ENCODE data around the gene MAGI1.

MAGI1 gene

DNA sequence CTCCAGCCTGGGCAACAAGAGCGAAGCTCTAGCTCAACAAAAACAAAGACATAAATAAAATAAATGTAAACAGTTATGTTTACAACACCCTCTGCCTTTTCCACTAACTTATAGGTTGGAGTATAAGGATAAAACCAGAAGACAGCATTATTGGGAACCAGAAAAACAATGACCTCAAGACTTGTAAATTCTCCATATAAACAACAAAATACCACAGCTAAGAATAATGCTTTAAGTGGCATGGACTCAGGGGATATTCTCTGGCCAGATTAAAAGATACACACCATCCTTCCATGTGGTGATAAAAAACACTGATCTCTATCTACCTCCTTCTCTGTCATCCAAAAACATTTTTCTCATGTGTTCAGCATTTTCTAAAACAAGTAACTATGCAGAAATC, 500.6 kb downstream of the MAGI1 start:
- H3K27ac ChIP-seq (ENCODE audit: low read length): no peak overlapping the region
- peaks cover 58% of the 10 kb centered on the region for H3K4me1 ChIP-seq (ENCODE audit: control insufficient read depth, low read depth, low read length)
- no peaks in the 10 kb centered on the region for H3K36me3 ChIP-seq (ENCODE audit: control insufficient read depth, low read depth, low read length)
- no peaks in the 10 kb centered on the region for H3K9me3 ChIP-seq (ENCODE audit: control insufficient read depth, low read depth, low read length)
- no peak overlapping the region for H3K4me3 ChIP-seq (ENCODE audit: low read length)
- H3K27me3 ChIP-seq (ENCODE audit: control insufficient read depth, insufficient read depth, low read length): no peaks in the 10 kb centered on the region
- H3K9ac ChIP-seq (ENCODE audit: low read length): no peak overlapping the region

DNA sequence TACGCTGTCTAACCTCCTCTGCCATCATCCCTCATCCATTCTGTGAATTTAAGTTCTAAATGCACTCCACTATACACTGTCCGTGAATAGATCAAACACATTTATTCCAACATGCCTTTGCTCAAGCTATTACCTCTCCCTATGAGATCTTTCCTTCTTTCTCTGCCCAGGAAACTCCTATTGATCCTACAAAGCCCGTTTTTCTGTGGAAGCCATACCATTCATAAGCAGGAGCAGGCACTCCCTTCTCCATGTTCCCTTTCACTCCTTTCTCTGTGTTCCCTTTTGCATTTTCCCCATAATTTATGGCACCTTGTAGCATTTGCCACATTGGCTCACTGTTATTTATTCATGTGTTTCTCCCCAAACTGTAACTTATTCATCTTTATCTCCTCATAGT, 501.6 kb downstream of the MAGI1 start:
- H3K9ac ChIP-seq (ENCODE audit: low read length): no peak overlapping the region
- H3K27me3 ChIP-seq (ENCODE audit: control insufficient read depth, insufficient read depth, low read length): no peaks in the 10 kb centered on the region
- peaks cover 62% of the 10 kb centered on the region for H3K4me1 ChIP-seq (ENCODE audit: control insufficient read depth, low read depth, low read length)
- H3K4me3 ChIP-seq (ENCODE audit: low read length): no peak overlapping the region
- H3K27ac ChIP-seq (ENCODE audit: low read length): no peak overlapping the region
- H3K9me3 ChIP-seq (ENCODE audit: control insufficient read depth, low read depth, low read length): no peaks in the 10 kb centered on the region
- no peaks in the 10 kb centered on the region for H3K36me3 ChIP-seq (ENCODE audit: control insufficient read depth, low read depth, low read length)

DNA sequence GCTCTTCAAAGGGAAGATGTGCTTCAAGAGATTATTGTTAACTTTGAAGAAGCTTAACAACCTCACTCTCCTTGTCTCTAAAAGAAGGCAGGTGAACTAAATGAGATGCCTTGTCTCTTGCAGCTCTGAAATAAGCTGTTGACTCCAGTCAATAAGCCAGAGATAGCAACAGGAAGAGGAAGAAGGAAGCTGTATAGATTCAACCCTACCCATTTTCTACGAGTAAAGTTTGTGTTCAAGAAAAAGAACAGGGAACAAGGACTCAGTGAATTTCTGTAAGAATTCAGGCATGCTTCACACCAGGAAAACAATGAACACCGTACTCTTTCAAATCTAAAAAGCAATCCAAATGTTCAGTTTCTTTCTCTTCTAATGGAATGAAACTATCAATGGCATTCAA, 503.5 kb downstream of the MAGI1 start:
- no peak overlapping the region for H3K9ac ChIP-seq (ENCODE audit: low read length)
- no peak overlapping the region for H3K27ac ChIP-seq (ENCODE audit: low read length)
- H3K4me3 ChIP-seq (ENCODE audit: low read length): no peak overlapping the region
- H3K36me3 ChIP-seq (ENCODE audit: control insufficient read depth, low read depth, low read length): no peaks in the 10 kb centered on the region
- no peaks in the 10 kb centered on the region for H3K27me3 ChIP-seq (ENCODE audit: control insufficient read depth, insufficient read depth, low read length)
- H3K9me3 ChIP-seq (ENCODE audit: control insufficient read depth, low read depth, low read length): no peaks in the 10 kb centered on the region
- peaks cover 47% of the 10 kb centered on the region for H3K4me1 ChIP-seq (ENCODE audit: control insufficient read depth, low read depth, low read length)

DNA sequence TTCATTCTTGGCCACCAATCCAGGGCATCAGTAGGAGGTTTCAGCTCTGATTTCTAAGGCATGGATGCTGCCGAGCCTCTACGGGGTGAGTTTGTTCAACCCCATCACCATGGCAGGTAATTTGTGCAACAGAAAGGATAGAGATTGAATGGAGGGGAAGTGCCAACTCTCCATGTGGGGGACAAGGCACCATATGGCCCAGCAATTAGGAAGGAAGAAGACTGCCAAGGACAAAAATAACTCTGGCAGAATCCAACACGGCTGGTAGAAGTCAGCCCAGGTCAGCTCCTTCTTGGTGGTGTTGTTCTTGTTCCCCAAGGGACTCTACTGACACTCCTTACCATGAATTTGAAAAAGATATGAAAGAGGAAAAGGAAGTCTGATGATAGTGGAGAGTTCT, 503.9 kb downstream of the MAGI1 start:
- Histone ChIP-seq H3K9ac (ENCODE audit: low read length) (no peak overlapping the region), H3K27me3 (ENCODE audit: control insufficient read depth, insufficient read depth, low read length) (no peaks in the 10 kb centered on the region), H3K4me3 (ENCODE audit: low read length) (no peak overlapping the region), H3K4me1 (ENCODE audit: control insufficient read depth, low read depth, low read length) (peaks cover 43% of the 10 kb centered on the region), H3K36me3 (ENCODE audit: control insufficient read depth, low read depth, low read length) (no peaks in the 10 kb centered on the region), H3K27ac (ENCODE audit: low read length) (no peak overlapping the region), H3K9me3 (ENCODE audit: control insufficient read depth, low read depth, low read length) (no peaks in the 10 kb centered on the region)

DNA sequence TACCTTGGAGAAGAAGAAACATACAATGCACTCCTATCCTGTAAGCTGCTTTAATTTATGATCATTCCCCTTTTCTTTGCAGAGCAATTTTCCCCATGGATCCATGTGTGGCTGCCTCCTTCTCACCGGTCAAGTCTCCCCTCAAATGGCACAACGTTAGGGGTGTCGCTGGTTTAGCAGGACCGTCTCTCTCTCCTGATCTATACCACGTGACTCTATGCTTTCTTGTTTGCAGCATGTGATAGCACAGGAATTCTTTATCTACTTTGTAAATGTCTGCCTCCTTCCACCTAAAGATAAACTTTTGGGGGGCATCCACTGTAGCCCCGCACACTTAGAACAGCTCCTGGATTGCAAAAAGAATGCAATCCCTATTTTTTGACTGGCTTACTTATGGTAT, 506.0 kb downstream of the MAGI1 start:
- Histone ChIP-seq H3K4me3 (ENCODE audit: low read length) (no peak overlapping the region), H3K9me3 (ENCODE audit: control insufficient read depth, low read depth, low read length) (no peaks in the 10 kb centered on the region), H3K4me1 (ENCODE audit: control insufficient read depth, low read depth, low read length) (peaks cover 26% of the 10 kb centered on the region), H3K36me3 (ENCODE audit: control insufficient read depth, low read depth, low read length) (no peaks in the 10 kb centered on the region), H3K9ac (ENCODE audit: low read length) (no peak overlapping the region), H3K27ac (ENCODE audit: low read length) (no peak overlapping the region), H3K27me3 (ENCODE audit: control insufficient read depth, insufficient read depth, low read length) (no peaks in the 10 kb centered on the region)

DNA sequence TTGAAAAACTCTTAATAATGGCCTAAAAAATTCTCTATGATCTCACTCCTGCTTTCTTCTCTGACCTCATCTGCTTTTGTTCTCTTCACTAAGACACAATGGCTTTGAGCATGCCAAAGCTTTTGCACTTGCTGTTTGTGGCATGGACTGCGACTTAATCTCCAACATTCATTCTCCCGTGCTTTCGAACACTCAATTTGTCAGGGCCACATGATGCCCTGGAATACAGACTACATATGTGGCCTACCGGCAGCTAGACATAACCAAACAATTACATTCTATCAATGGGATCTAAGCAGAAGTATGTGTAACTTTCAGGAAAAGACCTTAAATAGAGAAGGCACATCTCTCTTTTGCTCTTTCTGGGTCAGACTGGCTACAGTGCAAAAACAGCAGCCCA, 506.5 kb downstream of the MAGI1 start:
- no peaks in the 10 kb centered on the region for H3K9me3 ChIP-seq (ENCODE audit: control insufficient read depth, low read depth, low read length)
- no peaks in the 10 kb centered on the region for H3K27me3 ChIP-seq (ENCODE audit: control insufficient read depth, insufficient read depth, low read length)
- no peak overlapping the region for H3K9ac ChIP-seq (ENCODE audit: low read length)
- no peaks in the 10 kb centered on the region for H3K36me3 ChIP-seq (ENCODE audit: control insufficient read depth, low read depth, low read length)
- peaks cover 23% of the 10 kb centered on the region for H3K4me1 ChIP-seq (ENCODE audit: control insufficient read depth, low read depth, low read length)
- no peak overlapping the region for H3K27ac ChIP-seq (ENCODE audit: low read length)
- H3K4me3 ChIP-seq (ENCODE audit: low read length): no peak overlapping the region

DNA sequence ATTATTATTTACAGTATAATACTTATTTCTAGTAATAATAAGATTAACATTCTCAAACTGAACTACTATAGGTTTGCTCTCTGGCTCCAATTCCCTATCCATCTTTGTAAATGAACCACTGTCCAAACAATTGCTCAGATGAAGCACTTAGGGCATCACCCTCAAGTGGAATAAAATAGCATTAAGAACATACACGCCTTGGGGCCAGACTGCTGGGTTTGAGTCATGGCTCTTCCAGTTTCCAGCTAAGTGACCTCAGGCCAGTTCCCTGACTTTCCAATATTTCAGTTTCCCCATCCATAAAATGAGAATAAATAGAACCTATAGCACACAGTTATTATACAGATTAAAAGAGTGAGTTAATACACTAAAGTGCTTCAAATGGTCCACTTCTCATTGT, 507.2 kb downstream of the MAGI1 start:
- H3K9ac ChIP-seq (ENCODE audit: low read length): no peak overlapping the region

DNA sequence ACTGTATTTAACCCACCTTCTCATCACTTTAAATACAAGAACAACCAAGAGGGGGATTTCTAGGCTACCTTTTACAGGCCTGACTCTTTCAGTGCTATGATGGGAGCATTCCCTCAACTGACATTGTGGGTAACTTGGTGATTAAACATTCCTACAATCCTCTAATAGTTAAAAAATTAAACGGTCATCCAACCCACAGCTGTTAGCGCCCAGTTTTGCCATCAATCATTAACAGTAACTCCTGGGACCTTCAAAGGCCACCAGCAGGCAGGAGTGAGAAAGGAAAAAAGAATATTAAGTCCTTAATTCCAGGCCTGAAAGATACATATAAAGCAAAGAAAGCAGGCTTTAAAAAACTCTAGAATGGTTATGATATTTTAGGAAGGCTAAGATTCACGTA, 512.1 kb downstream of the MAGI1 start:
- H3K27ac ChIP-seq (ENCODE audit: low read length): no peak overlapping the region
- no peak overlapping the region for H3K9ac ChIP-seq (ENCODE audit: low read length)
- H3K36me3 ChIP-seq (ENCODE audit: control insufficient read depth, low read depth, low read length): no peaks in the 10 kb centered on the region
- H3K4me3 ChIP-seq (ENCODE audit: low read length): no peak overlapping the region
- no peaks in the 10 kb centered on the region for H3K27me3 ChIP-seq (ENCODE audit: control insufficient read depth, insufficient read depth, low read length)
- H3K4me1 ChIP-seq (ENCODE audit: control insufficient read depth, low read depth, low read length): peaks cover 23% of the 10 kb centered on the region
- no peaks in the 10 kb centered on the region for H3K9me3 ChIP-seq (ENCODE audit: control insufficient read depth, low read depth, low read length)

More for the DNA sequence above, 507.2 kb downstream of the MAGI1 start:
- H3K36me3 ChIP-seq (ENCODE audit: control insufficient read depth, low read depth, low read length): no peaks in the 10 kb centered on the region
- H3K27me3 ChIP-seq (ENCODE audit: control insufficient read depth, insufficient read depth, low read length): no peaks in the 10 kb centered on the region
- H3K27ac ChIP-seq (ENCODE audit: low read length): no peak overlapping the region
- H3K9me3 ChIP-seq (ENCODE audit: control insufficient read depth, low read depth, low read length): no peaks in the 10 kb centered on the region
- peaks cover 18% of the 10 kb centered on the region for H3K4me1 ChIP-seq (ENCODE audit: control insufficient read depth, low read depth, low read length)
- H3K4me3 ChIP-seq (ENCODE audit: low read length): no peak overlapping the region

DNA sequence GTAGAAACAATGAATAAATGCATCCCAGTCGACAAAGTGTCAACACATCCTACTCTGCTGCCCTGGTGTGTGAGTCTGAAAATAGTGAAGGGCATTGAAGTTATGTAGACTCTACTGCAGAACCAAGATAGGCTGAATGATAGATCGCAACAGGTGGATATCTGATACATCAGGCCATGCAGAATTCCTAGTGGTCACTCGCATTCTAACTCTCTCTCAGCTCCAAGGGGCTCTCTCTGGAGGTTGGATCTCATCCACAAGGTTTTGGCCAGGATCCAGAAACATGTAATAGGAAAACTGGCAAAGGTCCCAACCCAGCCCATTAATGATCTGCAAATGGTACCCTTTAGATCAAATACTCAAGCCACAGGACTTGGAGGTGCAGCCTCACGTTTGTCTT, 514.1 kb downstream of the MAGI1 start:
- Histone ChIP-seq H3K9me3 (ENCODE audit: control insufficient read depth, low read depth, low read length) (no peaks in the 10 kb centered on the region), H3K27ac (ENCODE audit: low read length) (no peak overlapping the region), H3K27me3 (ENCODE audit: control insufficient read depth, insufficient read depth, low read length) (no peaks in the 10 kb centered on the region), H3K9ac (ENCODE audit: low read length) (no peak overlapping the region), H3K36me3 (ENCODE audit: control insufficient read depth, low read depth, low read length) (no peaks in the 10 kb centered on the region), H3K4me3 (ENCODE audit: low read length) (no peak overlapping the region), H3K4me1 (ENCODE audit: control insufficient read depth, low read depth, low read length) (peaks cover 35% of the 10 kb centered on the region)

DNA sequence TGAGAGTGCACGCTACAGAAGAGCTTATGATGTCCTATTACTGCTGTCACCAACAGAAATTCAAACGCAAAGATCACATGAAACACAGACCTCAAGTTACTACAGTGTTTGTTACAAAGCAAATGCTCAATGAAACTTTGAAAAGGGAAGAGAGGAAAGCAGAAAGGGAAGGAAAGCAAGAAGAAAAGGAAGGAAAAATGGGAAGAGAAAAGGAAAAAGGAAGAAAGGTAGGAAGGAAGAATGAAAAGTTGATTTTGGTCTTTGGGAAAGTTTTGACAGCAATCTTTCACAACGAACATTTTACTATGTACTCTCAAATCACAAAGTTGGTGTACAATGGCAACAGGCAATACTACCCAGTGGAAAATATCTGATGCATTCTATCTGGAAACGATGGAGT, 514.8 kb downstream of the MAGI1 start:
- H3K9ac ChIP-seq (ENCODE audit: low read length): no peak overlapping the region
- no peaks in the 10 kb centered on the region for H3K9me3 ChIP-seq (ENCODE audit: control insufficient read depth, low read depth, low read length)
- no peaks in the 10 kb centered on the region for H3K27me3 ChIP-seq (ENCODE audit: control insufficient read depth, insufficient read depth, low read length)
- peaks cover 35% of the 10 kb centered on the region for H3K4me1 ChIP-seq (ENCODE audit: control insufficient read depth, low read depth, low read length)
- no peak overlapping the region for H3K4me3 ChIP-seq (ENCODE audit: low read length)
- H3K27ac ChIP-seq (ENCODE audit: low read length): no peak overlapping the region
- H3K36me3 ChIP-seq (ENCODE audit: control insufficient read depth, low read depth, low read length): no peaks in the 10 kb centered on the region

DNA sequence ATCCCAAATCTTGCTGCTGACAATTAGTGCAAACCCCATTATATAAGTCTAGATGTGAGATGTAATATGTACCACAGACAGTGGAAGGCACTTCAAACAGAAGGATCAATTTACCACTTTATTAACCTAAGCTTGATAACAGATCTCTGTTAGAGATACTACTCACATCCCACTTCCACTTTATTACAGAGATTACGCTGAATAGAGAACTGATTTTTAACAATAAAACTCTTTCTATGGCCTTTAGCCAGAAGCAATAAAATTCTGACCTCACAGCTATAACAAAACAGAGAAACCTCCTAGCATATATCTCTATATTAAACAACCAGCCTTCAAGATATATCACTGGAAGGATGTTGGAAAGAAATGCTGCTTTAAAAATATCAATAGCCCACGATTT, 517.7 kb downstream of the MAGI1 start:
- Histone ChIP-seq H3K4me1 (ENCODE audit: control insufficient read depth, low read depth, low read length) (peaks cover 28% of the 10 kb centered on the region), H3K27me3 (ENCODE audit: control insufficient read depth, insufficient read depth, low read length) (no peaks in the 10 kb centered on the region), H3K27ac (ENCODE audit: low read length) (no peak overlapping the region), H3K9me3 (ENCODE audit: control insufficient read depth, low read depth, low read length) (no peaks in the 10 kb centered on the region), H3K36me3 (ENCODE audit: control insufficient read depth, low read depth, low read length) (no peaks in the 10 kb centered on the region), H3K9ac (ENCODE audit: low read length) (no peak overlapping the region), H3K4me3 (ENCODE audit: low read length) (no peak overlapping the region)

DNA sequence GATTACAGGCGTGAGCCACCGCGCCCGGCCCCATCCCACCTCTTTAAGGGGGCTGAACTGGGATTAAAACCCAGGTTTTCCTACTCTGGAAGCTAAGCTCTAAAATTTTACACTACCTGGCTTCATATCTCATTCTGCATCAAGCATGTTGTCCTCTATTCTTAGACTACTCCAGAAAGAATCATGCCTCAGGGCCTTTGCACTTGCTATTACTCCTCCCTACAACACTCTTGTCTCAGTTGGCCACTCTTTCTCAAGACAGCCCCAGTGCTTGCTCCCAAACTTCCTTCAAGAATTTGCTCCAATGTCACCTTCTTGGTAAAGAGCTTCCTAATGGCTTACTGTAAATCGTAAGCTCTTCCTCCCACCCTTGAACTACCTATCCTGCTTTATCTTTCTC, 521.7 kb downstream of the MAGI1 start:
- Histone ChIP-seq H3K9ac (ENCODE audit: low read length) (no peak overlapping the region), H3K36me3 (ENCODE audit: control insufficient read depth, low read depth, low read length) (no peaks in the 10 kb centered on the region), H3K27ac (ENCODE audit: low read length) (no peak overlapping the region), H3K9me3 (ENCODE audit: control insufficient read depth, low read depth, low read length) (no peaks in the 10 kb centered on the region), H3K27me3 (ENCODE audit: control insufficient read depth, insufficient read depth, low read length) (no peaks in the 10 kb centered on the region), H3K4me3 (ENCODE audit: low read length) (no peak overlapping the region), H3K4me1 (ENCODE audit: control insufficient read depth, low read depth, low read length) (peaks cover 12% of the 10 kb centered on the region)
